Esophagus squamous epithelium (tissue), 4 donors: ENCODE measurements around the gene RHBDL2.

ENCODE experiments used
- CTCF ChIP-seq, 6 experiments: fragments of 450-650 bp in 4 of 6; fragments of 200-600 bp in 2 of 6; sonication (generic) in 2 of 6; IDR thresholded peaks; one replicate each; pipeline ENCODE4 v1.5.1; 2016 to 2019; ENCODE audit warnings: antibody characterized with exemption in 6 of 6, mild to moderate bottlenecking in 4 of 6, moderate library complexity in 4 of 6
- POLR2A ChIP-seq, 4 donors: fragments of 450-650 bp; IDR thresholded peaks; one replicate each; pipeline ENCODE4 v1.6.1; 2017; ENCODE audit warnings: antibody characterized with exemption in 4 of 4, mild to moderate bottlenecking in 4 of 4, moderate library complexity in 3 of 4

- no peak for TF ChIP-seq CTCF (IDR thresholded peaks at IDR 0.05)
- no peak for TF ChIP-seq POLR2A (IDR thresholded peaks at IDR 0.05)
These were observed 12.2 kb downstream of the RHBDL2 start for GRCh38 chr1:38929476-38929875.
